OCI-LY7 (cell line): ENCODE data around the gene RFNG. TPM values are rescaled to one million over a fixed set of nuclear protein-coding genes. Genes with fewer than 3 reads are reported as not detected.

ENCODE experiments used
- BruUV-seq: library from RNA; stranded (reverse); fragments of 400-500 nt; replicated peaks from 2 replicates; lab custom pipeline; 2021; lab: Mats Ljungman, UMichigan
- CTCF ChIA-PET: fragments of 300-600 bp; sonication (Branson Sonifier 250); formaldehyde crosslinking; loops from one replicate; lab custom pipeline; 2022; ENCODE audit warnings: antibody characterized with exemption; ENCODE audit not compliant: unreplicated experiment; lab: Charles Lee
- POLR2A ChIA-PET: fragments of 300-600 bp; sonication (Branson Sonifier 250); formaldehyde crosslinking; loops from one replicate; lab custom pipeline; 2022; ENCODE audit warnings: antibody characterized with exemption; lab: Charles Lee
- DNase-seq: peaks from one replicate; pipeline ENCODE4 v3.0.0-alpha.2; 2015; ENCODE audit warnings: low spot score
- H2AFZ ChIP-seq: fragments of 200-600 bp; sonication (generic), shearing (Covaris generic); 2 replicates; pipeline ENCODE4 v1.6.1; 2014; ENCODE audit warnings: mild to moderate bottlenecking, antibody characterized with exemption, low read length, moderate library complexity
- H3K27ac ChIP-seq: fragments of 200-600 bp; sonication (generic); 2 replicates; pipeline ENCODE4 v1.5.1; 2014; ENCODE audit warnings: mixed run types, low read depth, mild to moderate bottlenecking, moderate library complexity, low read length, inconsistent platforms; ENCODE audit not compliant: poor library complexity, severe bottlenecking
- H3K36me3 ChIP-seq: fragments of 200-600 bp; sonication (generic); 2 replicates; pipeline ENCODE4 v1.6.1; 2014; ENCODE audit warnings: mild to moderate bottlenecking, antibody characterized with exemption, low read length, moderate library complexity, mixed read lengths; ENCODE audit not compliant: insufficient read depth
- H3K4me1 ChIP-seq: fragments of 200-600 bp; sonication (generic); 2 replicates; pipeline ENCODE4 v1.5.1; 2014; ENCODE audit warnings: mild to moderate bottlenecking, low read length; ENCODE audit not compliant: insufficient read depth, poor library complexity, severe bottlenecking
- H3K4me2 ChIP-seq: fragments of 200-600 bp; sonication (generic); 2 replicates; pipeline ENCODE4 v1.6.1; 2014; ENCODE audit warnings: mild to moderate bottlenecking, low read length
- H3K4me3 ChIP-seq: fragments of 200-600 bp; sonication (generic); 2 replicates; pipeline ENCODE4 v1.5.1; 2014; ENCODE audit warnings: mild to moderate bottlenecking, low read depth, low read length; ENCODE audit not compliant: poor library complexity, severe bottlenecking
- H3K79me2 ChIP-seq: fragments of 200-600 bp; sonication (generic); 2 replicates; pipeline ENCODE4 v1.6.1; 2016; ENCODE audit warnings: low read depth, mild to moderate bottlenecking, low read length, moderate library complexity, mixed read lengths; ENCODE audit not compliant: insufficient read depth
- H3K9me2 ChIP-seq: fragments of 200-600 bp; sonication (generic); 2 replicates; pipeline ENCODE4 v1.6.1; 2016; ENCODE audit warnings: mild to moderate bottlenecking, low read length, mixed read lengths; ENCODE audit not compliant: insufficient read depth
- H3K9me3 ChIP-seq: fragments of 200-600 bp; sonication (generic); 2 replicates; pipeline ENCODE4 v1.6.1; 2014; ENCODE audit warnings: mild to moderate bottlenecking, mixed run types, low read length, mixed read lengths
- H4K20me1 ChIP-seq: fragments of 200-600 bp; sonication (generic); 2 replicates; pipeline ENCODE4 v1.6.1; 2014; ENCODE audit warnings: mild to moderate bottlenecking, antibody characterized with exemption, low read length, moderate library complexity, mixed read lengths; ENCODE audit not compliant: insufficient read depth
- CTCF ChIP-seq: fragments of 200-600 bp; sonication (generic); conservative IDR thresholded peaks from 2 replicates; pipeline ENCODE4 v1.5.1; 2014; ENCODE audit warnings: mild to moderate bottlenecking, antibody characterized with exemption, low read length, moderate library complexity, mixed read lengths
- EZH2phosphoT487 ChIP-seq: fragments of 200-600 bp; sonication (generic); IDR thresholded peaks from 2 replicates; pipeline ENCODE4 v1.6.1; 2018; ENCODE audit warnings: low read depth, borderline replicate concordance, mild to moderate bottlenecking, mixed run types, antibody characterized with exemption, low read length, moderate library complexity, mixed read lengths
- intact Hi-C: fragments of 100-400 bp; cut with micrococcal nuclease; formaldehyde crosslinking; loops from one replicate; pipeline ENCODE4 v1.10.0; 2022; ENCODE audit not compliant: unreplicated experiment
- total RNA-seq, 2 experiments: library from RNA; depleted of rRNA in 1 of 2; stranded (reverse); fragments of >200 nt in 1 of 2; shearing (Covaris generic) in 1 of 2; gene quantifications; 2 replicates each; pipeline ENCODE4 v1.2.3, GENCODE V29; 2014 to 2022

RFNG gene
- total RNA-seq, 2 experiments from 2014 or later, result 47.3 to 59.4 TPM

DNA sequence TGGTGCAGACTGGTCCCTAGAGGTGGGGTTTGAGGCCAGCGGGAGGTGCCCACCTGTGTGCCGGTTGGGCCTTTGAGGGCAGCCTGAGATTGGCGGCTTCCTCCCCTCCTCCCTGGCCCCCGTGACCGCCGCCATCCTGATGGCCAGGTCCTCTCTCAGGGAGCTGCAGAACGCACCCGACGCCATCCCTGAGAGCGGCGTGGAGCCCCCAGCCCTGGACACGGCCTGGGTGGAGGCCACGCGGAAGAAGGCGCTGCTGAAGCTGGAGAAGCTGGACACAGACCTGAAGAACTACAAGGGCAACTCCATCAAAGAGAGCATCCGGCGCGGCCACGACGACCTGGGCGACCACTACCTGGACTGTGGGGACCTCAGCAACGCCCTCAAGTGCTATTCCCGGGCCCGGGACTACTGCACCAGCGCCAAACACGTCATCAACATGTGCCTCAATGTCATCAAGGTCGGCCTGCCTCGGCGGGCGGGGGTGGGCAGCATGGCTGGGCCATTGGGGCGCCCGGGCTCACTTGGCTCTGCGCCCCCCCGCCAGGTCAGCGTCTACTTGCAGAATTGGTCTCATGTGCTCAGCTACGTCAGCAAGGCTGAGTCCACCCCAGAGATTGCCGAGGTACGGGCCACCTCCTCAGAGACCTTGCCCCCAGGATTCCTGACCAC, 2.9 kb upstream of the RFNG start:
- Histone ChIP-seq H3K27ac (no peak overlapping the region), H2AFZ (no peak overlapping the region), H3K9me2 (no peaks in the 10 kb centered on the region), H3K4me2 (no peak overlapping the region), H3K36me3 (peaks cover 62% of the 10 kb centered on the region), H3K4me1 (peaks cover 21% of the 10 kb centered on the region), H3K4me3 (no peak overlapping the region), H3K9me3 (no peaks in the 10 kb centered on the region), H4K20me1 (no peaks in the 10 kb centered on the region), H3K79me2 (peaks cover 8% of the 10 kb centered on the region; the same call in 1 of the 2 replicates)
- POLR2A ChIA-PET, result interaction anchor here (0.6 to 0.9 kb wide), 2 partner anchors 17 to 400 kb away, joined by 3 to 4 read pairs; partner anchors contain the start of gene DCXR
- no TSS peak for BruUV-seq
- CTCF ChIA-PET, result no interaction called here
- DNase-seq, result no peak
- intact Hi-C loops, result no loop called here
- TF ChIP-seq EZH2phosphoT487 (no peak), CTCF (no peak)

- POLR2A ChIA-PET, result interaction anchor here (0.9 kb wide), 1 partner anchor 16 kb away, joined by 4 read pairs; the partner anchor contains the start of gene DCXR
- H3K4me2 ChIP-seq, result peak overlapping the region; percentile 91; the same call in 1 of the 2 replicates
- H3K9me2 ChIP-seq, result no peaks in the 10 kb centered on the region
- H3K36me3 ChIP-seq, result peaks cover 55% of the 10 kb centered on the region
- H4K20me1 ChIP-seq, result no peaks in the 10 kb centered on the region
- peaks cover 21% of the 10 kb centered on the region for H3K4me1 ChIP-seq
- no peak for DNase-seq
- H3K9me3 ChIP-seq, result no peaks in the 10 kb centered on the region
- TF ChIP-seq EZH2phosphoT487 (no peak), CTCF (no peak)
- CTCF ChIA-PET, result no interaction called here
- H3K79me2 ChIP-seq, result peaks cover 8% of the 10 kb centered on the region; the same call in 1 of the 2 replicates
- H3K27ac ChIP-seq, result no peak overlapping the region
- no peak overlapping the region for H2AFZ ChIP-seq
- no peak overlapping the region for H3K4me3 ChIP-seq
- intact Hi-C loops, result no loop called here
- no TSS peak for BruUV-seq
Observed at GRCh38 chr17:82053556-82054263, 2.1 kb upstream of the RFNG start.

DNA sequence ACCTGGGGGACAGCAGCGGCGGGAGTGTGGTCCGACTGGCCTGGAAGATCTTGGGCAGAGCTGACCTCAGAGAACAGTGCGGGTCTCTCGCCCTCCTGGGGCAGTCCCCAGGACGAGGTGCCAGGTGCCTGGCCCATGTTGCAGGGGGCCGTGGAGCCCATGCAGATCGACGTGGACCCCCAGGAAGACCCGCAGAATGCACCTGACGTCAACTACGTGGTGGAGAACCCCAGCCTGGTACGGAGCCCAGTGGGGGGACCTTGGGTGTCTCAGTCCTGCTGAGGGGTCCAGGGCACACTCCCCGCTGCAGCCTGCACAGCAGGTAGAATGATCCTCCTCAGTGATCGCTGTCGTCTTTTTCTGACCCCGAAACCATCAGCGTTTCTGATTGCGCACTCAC, 1.5 kb upstream of the RFNG start:
- Histone ChIP-seq H3K9me3 (no peaks in the 10 kb centered on the region), H2AFZ (no peak overlapping the region), H3K79me2 (peaks cover 8% of the 10 kb centered on the region; the same call in 1 of the 2 replicates), H4K20me1 (no peaks in the 10 kb centered on the region), H3K36me3 (peaks cover 49% of the 10 kb centered on the region), H3K9me2 (no peaks in the 10 kb centered on the region), H3K4me1 (peaks cover 21% of the 10 kb centered on the region), H3K27ac (no peak overlapping the region), H3K4me2 (peak overlapping the region; percentile 91), H3K4me3 (peak overlapping the region; percentile 75)
- TF ChIP-seq EZH2phosphoT487, result no peak
- no peak for TF ChIP-seq CTCF
- intact Hi-C loops, result no loop called here
- no TSS peak for BruUV-seq
- ChIA-PET CTCF (no interaction called here), POLR2A (no interaction called here)
- DNase-seq, result no peak
